GM23248 (cell line): ENCODE data around the gene CFDP1.

Experiments used
- EZH2 ChIP-seq: fragments of 200-600 bp; sonication (generic); IDR thresholded peaks from 2 replicates; pipeline ENCODE4 v1.6.1; 2018; ENCODE audit warnings: antibody characterized with exemption, mild to moderate bottlenecking; ENCODE audit not compliant: insufficient read depth, poor library complexity, severe bottlenecking
- EZH2phosphoT487 ChIP-seq: fragments of 200-600 bp; sonication (generic); IDR thresholded peaks from 2 replicates; pipeline ENCODE4 v1.6.1; 2018; ENCODE audit warnings: antibody characterized with exemption, moderate library complexity, mild to moderate bottlenecking, low read depth; ENCODE audit not compliant: insufficient read depth

GRCh38 chr16:75246504-75247205 is 186.6 kb downstream of the CFDP1 start:
- TF ChIP-seq EZH2phosphoT487: no peak
- TF ChIP-seq EZH2: no peak
